HG03039 (cell line): ENCODE results near the gene UBA5.

Source experiments
- ATAC-seq: cut with Tn5 transposase; IDR thresholded peaks from one replicate; pipeline ENCODE4 v1.9.1; 2021; ENCODE audit warnings: mild to moderate bottlenecking, moderate library complexity; ENCODE audit not compliant: unreplicated experiment

Gene UBA5

DNA sequence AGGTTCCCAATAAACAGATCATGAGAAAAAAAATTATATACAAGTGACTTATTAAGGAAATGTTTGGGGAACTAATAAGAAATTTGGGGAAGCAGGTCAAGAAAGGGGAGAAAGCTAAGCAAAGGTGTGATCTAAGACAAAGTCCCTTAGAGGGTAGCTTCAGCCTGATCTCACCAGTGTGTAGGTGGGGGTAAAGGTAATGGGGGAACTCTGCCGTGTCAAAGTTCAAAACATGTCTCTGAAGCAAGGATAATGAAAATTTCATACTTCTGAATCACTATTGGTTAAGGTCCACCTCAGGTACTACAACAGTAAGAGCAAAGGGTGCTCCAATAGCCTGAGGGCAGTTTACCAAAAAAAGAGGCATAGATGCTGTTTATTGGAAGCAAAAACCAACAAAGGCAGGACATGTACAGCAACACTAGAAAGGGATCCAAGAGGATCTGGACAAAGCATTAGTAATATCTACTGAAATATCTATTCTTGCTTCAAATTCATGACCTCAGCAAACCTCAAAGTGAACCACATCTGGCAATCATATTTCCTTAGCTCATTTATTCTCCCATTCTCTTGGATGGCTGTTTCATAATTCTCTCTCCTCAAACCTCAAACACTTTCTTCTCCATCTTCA, 7.4 kb upstream of the UBA5 start:
- no peak for ATAC-seq

DNA sequence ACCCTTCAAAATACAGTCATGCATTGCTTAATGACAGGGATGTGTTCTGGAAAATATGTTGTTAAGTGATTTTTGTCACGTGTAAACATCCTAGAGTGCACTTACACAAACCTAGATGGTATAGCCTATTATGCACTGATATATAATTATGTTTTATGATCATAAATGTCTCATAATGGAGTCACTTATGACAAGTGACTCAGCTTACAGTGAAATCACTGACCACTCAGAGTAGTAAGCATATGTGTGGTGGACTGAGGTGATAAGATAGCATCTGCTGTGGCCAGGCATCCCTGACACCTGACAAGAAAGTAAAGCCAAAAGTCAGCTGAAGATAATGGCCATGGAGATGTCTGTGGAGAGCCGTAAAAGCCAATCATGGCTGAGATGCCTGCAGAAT, 5.9 kb upstream of the UBA5 start:
- no peak for ATAC-seq

DNA sequence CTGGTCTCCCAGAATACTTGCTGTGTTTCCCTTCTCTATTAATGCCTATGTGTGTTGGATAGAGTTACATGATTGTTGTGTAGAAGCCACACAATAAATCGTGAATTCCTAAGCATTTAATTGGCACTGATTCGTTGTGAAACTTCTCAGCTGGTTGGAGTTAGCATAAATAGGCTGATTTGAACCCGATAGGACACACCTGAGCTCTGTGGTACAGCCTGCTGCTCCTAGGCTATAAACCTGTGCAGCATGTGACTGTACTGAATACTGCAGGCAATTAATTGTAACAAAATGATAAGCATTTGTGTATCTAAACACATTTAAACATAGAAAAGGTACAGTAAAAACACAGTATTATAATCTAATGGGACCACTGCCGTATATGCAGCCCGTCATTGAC, 5.4 kb upstream of the UBA5 start:
- no peak for ATAC-seq

DNA sequence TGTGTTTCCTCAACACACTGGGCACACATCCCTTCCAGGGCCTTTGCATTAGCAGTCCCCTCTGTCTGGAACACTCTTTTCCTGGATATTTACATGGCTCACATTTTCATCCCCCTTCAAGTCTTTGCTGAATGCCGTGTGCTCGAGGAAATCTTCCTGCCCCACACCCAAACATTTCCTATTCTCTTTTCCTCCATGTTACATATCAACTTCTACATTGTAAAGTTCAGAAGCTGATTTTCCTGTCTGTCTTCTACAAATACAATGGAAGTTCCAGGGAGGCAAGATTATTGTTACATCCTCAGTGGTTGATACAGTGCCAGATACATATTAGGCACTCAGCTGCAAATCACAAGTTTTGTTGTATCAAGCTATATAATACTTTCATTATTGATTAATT, 4.7 kb upstream of the UBA5 start:
- ATAC-seq: no peak

DNA sequence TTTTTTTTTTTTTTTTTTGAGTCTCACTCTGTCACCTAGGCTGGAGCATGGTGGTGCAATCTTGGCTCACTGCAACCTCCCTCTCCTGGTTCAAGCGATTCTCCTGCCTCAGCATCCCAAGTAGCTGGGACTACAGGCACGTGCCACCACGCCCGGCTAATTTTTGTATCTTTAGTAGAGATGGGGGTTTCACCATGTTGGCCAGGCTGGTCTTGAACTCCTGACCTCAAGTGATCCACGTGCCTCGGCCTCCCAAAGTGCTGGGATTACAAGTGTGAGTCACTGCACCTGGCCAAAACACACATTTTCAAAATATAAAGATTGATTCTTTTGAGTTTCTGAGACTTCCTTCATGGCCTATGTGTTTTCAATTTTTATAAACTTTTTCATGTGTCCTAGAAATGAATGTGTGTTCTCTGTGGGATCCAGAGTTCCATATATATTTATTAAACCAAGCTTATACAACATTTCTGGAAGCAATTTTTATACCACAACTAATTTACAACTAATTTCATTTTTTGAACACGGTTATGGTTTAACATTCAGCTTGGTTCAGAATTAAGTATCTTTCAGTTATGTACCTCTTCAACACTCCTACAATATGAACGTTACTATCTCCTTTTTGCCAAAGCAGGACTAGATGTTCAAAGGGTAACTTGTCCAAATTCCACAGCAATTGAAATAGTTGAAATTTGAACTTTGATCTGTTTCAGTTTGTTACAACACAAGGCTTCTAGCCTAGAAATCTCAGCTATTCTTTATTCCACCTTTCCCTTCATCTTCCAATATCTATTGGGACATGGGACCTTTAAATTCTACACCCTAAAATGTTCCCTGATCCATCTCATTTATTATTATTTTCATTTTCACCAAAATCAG, 2.0 kb upstream of the UBA5 start:
- no peak for ATAC-seq

DNA sequence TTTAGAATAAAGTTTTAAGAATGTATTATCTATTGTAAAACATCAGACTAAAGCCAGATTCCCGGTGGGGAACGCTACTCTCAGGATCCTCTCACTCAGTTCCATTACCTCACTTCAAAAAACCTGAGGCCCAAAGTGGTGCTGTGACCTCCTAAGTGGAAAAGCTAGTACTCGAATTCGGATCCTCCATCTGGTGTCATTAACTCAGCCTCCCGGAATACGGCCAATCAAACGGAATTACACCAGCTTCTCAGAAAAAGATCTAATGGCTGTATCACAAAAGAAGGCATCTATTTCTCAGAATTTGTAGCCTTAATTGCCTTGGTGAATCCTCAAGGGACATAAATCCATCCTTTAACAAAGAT, 1.1 kb upstream of the UBA5 start:
- ATAC-seq: no peak

DNA sequence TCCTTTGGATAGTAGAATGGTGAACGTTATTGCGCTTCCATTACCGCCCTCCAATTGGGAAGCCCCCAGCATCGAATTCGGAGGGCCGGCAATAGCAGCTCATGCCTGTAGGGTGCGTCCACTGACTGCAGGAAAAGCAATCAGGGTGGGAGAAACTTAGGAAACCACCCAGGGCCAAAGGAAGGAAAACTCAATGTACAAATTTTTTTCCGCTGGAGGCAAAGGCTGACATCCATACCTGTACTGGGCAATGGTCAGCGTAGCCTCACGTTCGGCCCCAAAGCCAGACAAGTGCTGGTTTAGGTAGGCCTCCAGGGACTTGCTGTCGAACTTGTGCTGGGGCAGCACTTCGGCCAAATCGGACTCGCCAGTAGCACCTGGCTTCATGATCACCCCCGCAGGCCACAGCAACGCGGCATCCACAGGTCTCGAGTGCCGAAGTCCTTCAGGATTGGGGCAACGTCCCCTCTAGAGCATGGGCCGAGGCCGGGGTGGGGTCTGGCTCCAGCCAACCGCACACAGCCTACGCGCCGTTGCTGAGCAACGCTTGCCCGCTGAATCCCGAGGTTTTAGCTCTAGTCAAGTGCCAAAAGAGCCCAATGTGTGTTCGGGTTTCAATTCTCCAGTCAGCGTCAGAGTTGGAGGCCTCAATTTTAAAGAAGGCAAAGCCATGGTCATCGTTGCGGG, 621 bp upstream of the UBA5 start, which contains the start of gene ACAD11:
ACAD11 (minus strand) TSS at position 445 of the 687 bp plus-strand sequence; CDS start at position 387, 58 bp downstream.
- ATAC-seq: peak; percentile 48

DNA sequence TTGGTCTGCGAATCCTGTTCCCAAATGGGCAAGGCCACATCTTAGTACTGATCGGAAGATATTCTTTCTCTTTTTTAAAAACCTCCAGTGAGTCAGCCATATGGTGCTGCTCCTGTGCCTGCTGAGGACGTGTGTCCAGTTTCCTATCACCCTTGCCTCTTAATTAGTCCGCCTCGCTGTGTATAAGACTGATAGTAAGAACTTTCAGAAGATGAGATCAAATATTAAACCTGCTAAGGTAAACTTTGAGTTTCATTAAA, 612 bp downstream of the UBA5 start:
- ATAC-seq: no peak

DNA sequence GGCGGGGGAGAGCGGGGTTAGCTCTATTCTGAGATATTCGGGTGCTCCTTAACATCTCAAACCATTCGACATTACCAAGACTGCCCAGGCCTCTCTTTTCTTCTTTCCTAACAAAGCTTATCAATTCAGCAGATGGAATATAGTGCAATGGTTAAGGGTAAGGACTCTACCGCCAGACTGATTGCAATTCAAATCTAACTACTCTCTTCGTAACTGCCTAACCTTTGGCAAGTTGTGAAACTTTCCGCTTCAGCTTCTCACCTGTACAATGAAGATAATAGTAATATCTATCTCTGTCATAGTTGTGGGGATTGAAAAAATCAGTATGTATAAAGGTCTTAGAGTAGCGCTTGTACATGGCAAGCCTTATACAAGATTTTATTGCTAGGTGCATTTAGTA, 972 bp downstream of the UBA5 start:
- ATAC-seq: no peak

DNA sequence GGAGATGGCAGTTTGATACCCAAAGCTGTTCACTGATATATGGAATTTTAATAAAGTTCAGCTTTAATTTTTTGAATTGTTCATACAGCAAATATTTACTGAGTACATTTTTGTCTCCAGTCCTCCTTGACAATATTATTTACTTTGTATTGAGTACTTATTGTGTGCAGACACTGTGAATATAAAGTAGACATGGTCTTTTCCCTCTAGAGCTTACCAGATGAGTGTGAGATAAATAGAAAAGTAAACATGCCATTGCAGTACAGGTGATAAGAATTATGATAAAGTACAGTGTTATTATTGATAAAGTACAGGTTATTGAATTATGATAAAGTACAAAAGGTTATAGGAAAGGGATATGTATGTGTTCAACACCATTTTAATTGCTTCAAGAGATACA, 2.1 kb downstream of the UBA5 start:
- ATAC-seq: no peak

DNA sequence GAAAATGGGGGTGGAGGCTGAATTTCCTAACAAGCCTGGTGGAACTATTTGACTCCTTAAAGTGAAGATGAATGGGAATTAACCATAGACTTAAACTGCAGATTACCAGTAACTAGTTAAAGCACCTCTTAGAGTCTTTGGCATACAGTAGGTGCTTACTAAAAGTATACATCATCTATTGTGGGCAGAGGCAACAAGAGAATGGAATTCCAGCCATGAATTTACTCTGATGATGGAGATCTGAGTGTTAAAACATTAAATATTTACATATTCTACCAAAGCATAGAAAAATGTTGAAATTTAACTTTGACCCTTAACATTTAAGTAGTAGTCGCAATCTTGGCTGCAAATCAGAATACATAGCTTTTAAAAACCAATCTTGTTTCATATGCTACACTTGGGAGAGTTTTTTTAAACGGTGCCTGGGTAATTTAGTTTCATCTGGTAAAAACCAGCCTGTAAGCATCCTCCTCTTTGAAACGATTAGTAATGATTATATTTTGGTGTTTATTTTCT, 5.2 kb downstream of the UBA5 start:
- ATAC-seq: no peak

DNA sequence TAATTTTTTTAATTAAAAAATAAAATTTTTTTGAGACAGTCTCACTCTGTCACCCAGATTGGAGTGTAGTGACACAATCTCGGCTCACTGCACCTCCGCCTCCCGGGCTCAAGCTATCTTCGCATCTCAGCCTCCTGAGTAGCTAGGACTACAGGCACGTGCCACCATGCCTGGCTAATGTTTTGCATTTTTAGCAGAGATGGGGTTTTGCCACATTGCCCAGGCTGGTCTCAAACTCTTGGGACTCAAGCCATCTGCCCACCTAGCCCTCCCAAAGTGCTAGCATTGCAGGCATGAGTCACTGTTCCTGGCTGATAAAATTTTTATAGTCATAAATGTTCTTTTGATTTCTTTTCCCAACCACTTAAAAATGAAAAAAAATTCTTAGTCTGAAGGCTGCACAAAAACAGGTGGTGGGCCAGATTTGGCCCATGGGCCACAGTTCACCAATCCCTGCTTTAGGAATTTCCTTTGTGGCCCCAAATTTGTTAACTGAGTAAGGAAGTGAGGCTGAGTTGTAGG, 9.2 kb downstream of the UBA5 start:
- ATAC-seq: no peak

DNA sequence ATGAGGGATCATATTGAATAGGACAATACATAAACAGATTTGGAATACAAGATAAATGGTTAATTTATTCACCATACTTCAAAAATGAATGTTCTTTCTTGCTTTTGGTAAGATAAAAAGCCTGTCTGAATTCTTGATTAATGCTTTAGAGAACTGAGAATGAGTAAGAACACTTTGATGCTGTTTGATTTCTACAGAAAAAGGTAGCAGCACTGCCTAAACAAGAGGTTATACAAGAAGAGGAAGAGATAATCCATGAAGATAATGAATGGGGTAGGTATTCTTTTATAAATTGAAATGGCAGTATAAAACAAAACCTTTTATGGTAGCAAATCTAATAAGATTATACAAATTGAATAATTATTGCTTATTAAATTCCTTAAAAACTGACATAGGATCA, 15.3 kb downstream of the UBA5 start:
- no peak for ATAC-seq

DNA sequence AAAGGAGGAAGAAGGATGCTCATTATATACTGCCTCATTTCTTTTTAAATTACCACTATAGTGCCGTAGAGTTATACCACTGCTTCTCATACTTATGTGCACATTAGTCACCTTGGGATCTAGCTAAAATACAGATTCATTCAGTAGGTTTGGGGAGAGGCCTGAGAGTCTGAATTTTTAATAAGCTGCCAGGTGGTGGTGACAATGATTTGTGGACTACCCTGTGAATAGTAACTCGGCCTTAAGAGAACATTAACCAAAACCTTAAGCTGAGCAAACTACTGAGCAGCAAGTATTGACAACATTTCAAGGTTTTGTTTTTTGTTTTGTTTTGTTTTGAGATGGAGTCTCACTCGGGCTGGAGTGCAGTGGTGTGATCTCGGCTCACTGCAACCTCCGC, 19.8 kb downstream of the UBA5 start:
- ATAC-seq: no peak

DNA sequence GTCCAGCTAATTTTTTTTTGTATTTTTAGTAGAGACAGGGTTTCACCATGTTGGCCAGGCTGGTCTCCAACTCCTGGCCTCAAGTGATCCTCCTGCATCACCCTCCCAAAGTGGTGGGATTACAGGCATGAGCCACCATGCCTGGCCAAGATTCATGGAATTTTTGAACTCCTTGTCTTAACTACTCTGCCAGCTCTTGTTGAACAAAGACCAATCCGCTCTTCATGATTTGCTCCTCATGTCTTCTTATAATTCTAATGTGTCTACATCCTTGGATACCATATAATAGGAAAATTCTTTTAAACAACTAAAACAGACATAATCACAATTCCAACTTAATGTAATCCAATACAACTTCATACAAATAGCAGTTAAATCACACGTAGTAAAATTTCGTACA, 21.3 kb downstream of the UBA5 start:
- ATAC-seq: no peak

DNA sequence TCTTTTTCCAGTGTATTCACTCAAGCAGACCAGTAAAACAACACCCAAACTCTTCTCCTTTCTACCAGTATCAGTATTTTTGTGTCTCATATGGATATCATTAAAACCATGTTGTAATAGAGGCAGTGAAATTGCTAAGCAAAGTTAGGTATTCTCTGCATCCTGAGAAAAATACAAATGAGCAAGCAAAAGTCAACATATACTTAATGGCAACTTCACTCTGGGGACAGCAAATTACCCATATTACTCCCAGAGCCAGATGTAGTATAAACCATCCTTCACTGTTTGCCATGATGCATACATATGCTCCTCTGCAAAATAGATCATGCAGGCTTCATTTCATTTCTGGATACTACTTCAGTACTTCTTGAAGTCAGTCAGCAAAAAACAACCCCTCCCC, 22.1 kb downstream of the UBA5 start:
- no peak for ATAC-seq

DNA sequence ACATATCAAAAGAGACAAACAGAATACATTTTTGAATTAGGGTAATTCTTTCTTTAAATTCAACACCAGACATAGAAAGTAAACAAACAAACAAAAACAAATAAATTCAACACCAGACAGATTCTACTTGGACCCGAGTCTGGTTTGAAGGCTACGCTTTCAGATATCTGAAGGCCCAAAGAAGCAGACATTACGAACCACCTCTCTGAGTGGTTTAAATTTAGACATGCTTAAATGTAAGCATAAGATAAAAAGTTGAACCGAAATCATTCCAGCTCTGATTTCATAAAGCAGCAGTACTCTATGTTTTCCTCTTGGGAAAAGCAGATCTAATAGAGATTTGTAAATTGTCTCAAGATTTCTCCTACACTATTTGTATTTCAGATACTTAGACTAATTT, 29.9 kb downstream of the UBA5 start:
- no peak for ATAC-seq

DNA sequence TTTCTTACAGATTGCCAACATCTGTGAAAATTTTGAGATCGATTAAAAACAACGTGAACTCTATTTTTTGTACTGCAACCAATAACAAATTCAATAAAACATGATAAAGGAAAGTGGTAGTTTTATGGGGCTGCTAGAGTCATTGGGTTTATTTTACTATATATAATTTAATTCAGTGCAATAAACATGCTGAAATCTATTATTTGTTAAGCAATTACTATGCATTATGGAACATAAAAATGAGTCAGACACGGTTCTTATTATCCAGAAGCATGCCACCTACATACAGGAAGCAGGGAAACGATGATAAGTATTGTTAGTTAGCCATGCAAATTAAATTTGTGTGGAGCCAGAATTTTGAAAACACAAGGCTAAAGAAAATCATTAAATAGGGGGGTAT, 34.9 kb downstream of the UBA5 start:
- ATAC-seq: no peak

DNA sequence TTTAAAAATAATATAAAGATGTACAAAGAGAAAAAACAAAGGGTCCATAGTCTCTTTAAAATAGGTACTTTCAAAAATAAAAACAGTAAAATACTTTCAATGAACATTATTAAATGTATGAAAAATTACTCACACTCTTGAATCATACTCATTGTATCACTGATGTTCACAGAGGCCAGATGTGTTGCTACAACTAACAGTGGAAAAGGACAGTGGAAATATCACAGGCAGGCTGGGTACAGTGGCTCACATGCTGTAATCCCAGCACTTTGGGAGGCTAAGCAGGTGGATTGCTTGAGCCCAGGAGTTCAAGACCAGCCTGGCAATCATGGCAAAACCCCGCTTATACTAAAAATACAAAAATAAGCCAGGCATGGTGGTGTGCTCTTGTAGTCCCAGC, 35.3 kb downstream of the UBA5 start:
- no peak for ATAC-seq

DNA sequence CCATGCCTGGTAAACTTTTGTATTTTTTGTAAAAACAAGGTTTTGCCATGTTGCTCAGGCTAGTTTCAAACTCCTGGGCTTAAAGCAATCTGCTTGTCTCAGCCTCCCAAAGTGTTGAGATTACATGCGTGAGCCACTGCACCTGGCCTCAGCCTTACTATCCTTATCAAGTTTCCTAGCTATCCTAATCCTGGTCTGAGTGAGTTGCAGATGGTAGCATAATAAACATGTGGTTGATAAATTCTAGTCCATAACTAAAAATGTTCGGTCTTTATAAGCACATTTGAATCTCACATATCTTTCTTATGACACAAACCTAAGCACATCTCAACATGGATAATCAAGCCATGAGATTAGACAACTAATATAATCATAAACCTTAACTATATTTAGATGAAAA, 43.6 kb downstream of the UBA5 start:
- ATAC-seq: no peak

DNA sequence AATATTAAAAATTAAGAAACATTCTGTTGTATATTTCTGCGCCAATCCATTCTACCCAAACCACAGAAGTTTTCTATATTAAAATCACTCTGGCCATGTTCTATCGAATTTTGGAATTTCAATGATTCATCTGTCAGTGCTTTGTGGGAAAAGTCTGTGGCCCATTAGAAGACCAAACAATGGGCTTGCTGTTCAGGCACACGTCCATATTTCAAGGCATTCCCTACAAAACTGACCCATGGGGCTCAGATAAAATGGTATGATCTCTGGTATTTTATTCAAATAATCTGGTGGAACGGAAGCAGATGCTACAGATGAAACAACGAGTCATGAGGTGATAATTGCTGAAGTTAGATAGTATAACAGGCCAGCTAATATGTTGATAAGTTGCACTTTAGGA, 49.6 kb downstream of the UBA5 start:
- no peak for ATAC-seq

DNA sequence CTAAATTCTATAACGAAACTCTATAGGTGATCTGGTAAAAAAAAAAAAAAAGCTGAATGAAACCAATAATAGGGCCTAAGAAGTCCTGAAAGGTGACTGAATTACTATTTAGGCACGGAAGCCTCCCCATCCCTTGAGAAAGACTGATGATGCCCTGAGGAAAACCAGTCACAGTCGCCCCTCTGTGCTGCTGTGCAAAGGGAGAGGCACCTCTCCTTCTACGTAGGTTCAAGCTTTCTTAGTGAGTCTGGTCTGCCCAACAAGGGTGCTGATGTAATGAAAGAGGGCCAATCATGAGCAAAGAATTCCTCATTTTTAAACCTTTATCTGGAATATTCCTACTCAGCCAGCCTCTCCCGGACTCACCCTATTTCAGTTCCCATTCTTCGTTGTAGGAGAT, 50.2 kb downstream of the UBA5 start:
- no peak for ATAC-seq
